ENCODE data around the gene IFT88.

Gene IFT88

GRCh38 chr13:20711301-20712044 is 144.5 kb downstream of the IFT88 start:
- H3K4me3 ChIP-seq (replicated peaks; ENCODE audit: low read depth, low read length), result no peak overlapping the region
- TF ChIP-seq CTCF (IDR thresholded peaks at IDR 0.05; ENCODE audit: low read length, missing control alignments), result peak; percentile 17
- no peak for DNase-seq (ENCODE audit: low read depth)

DNA sequence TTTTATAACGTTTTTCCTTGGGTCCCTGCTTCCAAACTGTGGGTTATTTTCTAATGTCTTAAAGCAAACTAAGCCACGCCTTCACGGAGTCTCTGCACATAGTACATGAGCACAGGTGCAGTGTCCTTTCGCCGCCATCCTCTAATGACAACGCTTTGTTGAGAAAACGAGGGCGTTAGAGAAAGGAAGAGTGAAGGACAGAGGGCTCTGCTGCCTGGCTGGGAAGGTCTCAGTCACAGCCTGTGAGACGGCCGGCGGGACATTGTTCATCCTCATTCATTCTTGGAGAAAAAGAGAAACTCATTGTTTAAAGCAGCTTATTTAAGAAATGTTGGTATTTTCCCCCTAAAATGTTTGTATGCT is 146.0 kb downstream of the IFT88 start:
- no peak for DNase-seq (ENCODE audit: low read depth)
- H3K4me3 ChIP-seq (replicated peaks; ENCODE audit: low read depth, low read length), result peak overlapping the region; percentile 37
- TF ChIP-seq CTCF (IDR thresholded peaks at IDR 0.05; ENCODE audit: low read length, missing control alignments), result no peak

DNA sequence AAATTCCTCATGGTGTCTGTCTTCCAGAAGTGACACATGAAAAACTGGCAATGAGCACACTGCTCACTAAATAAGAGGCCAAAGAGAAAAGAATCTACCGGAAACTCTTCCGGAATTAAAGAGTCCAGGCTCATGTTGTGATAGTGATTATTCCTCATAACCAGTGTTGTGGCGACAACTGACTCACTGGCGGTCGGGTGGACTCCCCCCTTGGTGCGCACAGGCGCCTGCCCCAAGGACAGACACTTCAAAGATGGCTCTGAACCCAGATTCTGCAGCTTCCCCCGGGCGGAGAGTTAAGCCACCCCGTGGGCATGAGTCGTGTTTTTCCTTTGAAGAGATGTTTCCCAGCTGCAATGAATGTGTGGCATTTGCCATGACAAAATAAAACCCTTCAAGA is 146.8 kb downstream of the IFT88 start:
- TF ChIP-seq CTCF (IDR thresholded peaks at IDR 0.05; ENCODE audit: low read length, missing control alignments), result no peak
- DNase-seq (ENCODE audit: low read depth), result peak; percentile 43
- no peak overlapping the region for H3K4me3 ChIP-seq (replicated peaks; ENCODE audit: low read depth, low read length)

DNA sequence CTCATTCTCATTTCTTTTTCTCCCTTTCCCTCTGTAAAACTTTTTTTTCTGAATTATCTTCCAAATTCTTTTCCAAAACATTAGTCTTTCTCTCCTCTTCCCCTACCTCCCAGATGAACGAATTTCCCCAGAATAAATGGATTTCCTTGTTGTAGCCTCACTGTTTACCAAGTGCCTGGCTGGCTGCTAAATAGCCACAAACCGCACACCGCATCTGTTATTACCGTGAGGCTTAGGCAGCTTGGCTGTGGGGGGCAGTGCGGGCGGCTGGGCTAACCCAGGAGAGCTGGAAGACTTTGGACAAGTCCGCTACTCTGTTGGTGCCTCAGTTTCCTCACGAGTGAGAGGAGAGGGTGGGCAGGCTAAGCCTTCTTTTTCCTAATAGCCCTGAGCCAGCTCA is 147.2 kb downstream of the IFT88 start:
- TF ChIP-seq CTCF (IDR thresholded peaks at IDR 0.05; ENCODE audit: low read length, missing control alignments), result no peak
- no peak overlapping the region for H3K4me3 ChIP-seq (replicated peaks; ENCODE audit: low read depth, low read length)
- DNase-seq (ENCODE audit: low read depth), result no peak

DNA sequence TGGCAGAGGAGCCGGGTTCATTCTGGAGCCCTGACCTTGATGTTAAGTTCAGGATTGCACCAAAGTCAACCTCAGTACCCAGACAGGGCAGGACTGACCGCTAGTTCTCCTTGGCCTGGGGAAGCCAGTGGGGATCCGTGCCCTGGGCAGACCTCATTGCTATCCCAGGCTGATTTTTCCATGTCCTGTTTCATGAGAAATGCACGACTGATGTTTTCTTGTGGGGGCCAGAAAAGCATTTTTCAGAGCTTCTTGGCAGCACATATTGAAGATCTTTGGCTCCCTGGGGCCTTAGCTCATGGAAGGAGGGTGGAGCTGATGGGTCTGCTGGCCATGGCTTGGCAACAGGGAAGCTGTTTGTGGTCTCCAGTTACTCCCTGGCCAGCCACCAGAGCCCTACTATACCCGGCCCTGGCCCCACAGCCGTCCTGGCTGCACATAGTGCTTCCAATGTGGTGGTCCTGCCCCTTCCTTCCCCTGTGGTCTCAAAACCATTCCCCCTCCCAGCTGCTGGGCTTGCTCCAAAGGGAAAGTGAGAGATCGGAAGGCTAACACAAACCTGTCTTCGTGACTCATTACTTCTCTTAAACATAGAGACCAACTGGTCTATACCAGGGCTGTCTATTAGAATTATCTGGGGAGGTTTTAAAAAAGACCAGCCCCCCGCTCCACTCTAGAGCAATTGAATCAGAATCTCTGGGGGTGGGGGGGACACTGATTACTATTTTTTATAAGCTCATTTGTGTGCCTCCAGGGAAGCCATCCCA is 147.8 kb downstream of the IFT88 start:
- peak; percentile 79 for DNase-seq (ENCODE audit: low read depth)
- peak overlapping the region; percentile 25 for H3K4me3 ChIP-seq (replicated peaks; ENCODE audit: low read depth, low read length)
- no peak for TF ChIP-seq CTCF (IDR thresholded peaks at IDR 0.05; ENCODE audit: low read length, missing control alignments)

GRCh38 chr13:20715330-20715712 is 148.4 kb downstream of the IFT88 start:
- no peak for DNase-seq (ENCODE audit: low read depth)
- TF ChIP-seq CTCF (IDR thresholded peaks at IDR 0.05; ENCODE audit: low read length, missing control alignments), result no peak
- H3K4me3 ChIP-seq (replicated peaks; ENCODE audit: low read depth, low read length), result no peak overlapping the region
